SK-N-SH (cell line): ENCODE data around the gene SOX21.

Experiments
- EP300 ChIP-seq, 2 experiments: IDR thresholded peaks; 2 replicates each; pipeline versions ENCODE4 v1.4.0 to v1.6.1; 2012; ENCODE audit warnings: borderline replicate concordance in 1 of 2, low read depth in 1 of 2, low read length in 1 of 2
- EZH2phosphoT487 ChIP-seq: fragments of 200-600 bp; sonication (generic); IDR thresholded peaks from 2 replicates; pipeline ENCODE4 v1.6.1; 2017; ENCODE audit warnings: low read depth, mixed run types, mild to moderate bottlenecking, antibody characterized with exemption, moderate library complexity, borderline replicate concordance
- POLR2AphosphoS5 ChIP-seq: IDR thresholded peaks from 2 replicates; pipeline ENCODE4 v1.6.1; 2012; ENCODE audit warnings: low read depth, low read length
- RAD21 ChIP-seq: IDR thresholded peaks from 2 replicates; pipeline ENCODE4 v1.6.1; 2012; ENCODE audit warnings: mild to moderate bottlenecking, low read length
- RCOR1 ChIP-seq: fragments of 150-350 bp; IDR thresholded peaks from 2 replicates; pipeline ENCODE4 v1.6.1; 2017; ENCODE audit warnings: antibody characterized with exemption, low read length
- RFX5 ChIP-seq: IDR thresholded peaks from 2 replicates; pipeline ENCODE4 v1.6.1; 2012; ENCODE audit warnings: mild to moderate bottlenecking, improper control_type of control experiment, low read length
- SIN3A ChIP-seq: IDR thresholded peaks from 2 replicates; pipeline ENCODE4 v1.6.1; 2012; ENCODE audit warnings: low read depth, mild to moderate bottlenecking, low read length, moderate library complexity, borderline replicate concordance
- USF1 ChIP-seq: IDR thresholded peaks from 2 replicates; pipeline ENCODE4 v1.4.0; 2012; ENCODE audit warnings: low read depth, borderline replicate concordance
- TF ChIP-seq, protein P1 (sequence below): fragments of 200-600 bp; sonication (generic); IDR thresholded peaks from 2 replicates; pipeline ENCODE4 v1.6.1; 2017; ENCODE audit warnings: antibody characterized with exemption, mild to moderate bottlenecking, moderate library complexity
- TF ChIP-seq, protein P2 (sequence below): fragments of 150-350 bp; IDR thresholded peaks from 2 replicates; pipeline ENCODE4 v1.6.1; 2017; ENCODE audit warnings: antibody characterized with exemption, low read length, low read depth, borderline replicate concordance

- no peak for TF ChIP-seq EP300 (IDR thresholded peaks at IDR 0.05; ENCODE audit: borderline replicate concordance in 1 of 2, low read depth in 1 of 2, low read length in 1 of 2)
- TF ChIP-seq RAD21 = no peak
- TF ChIP-seq RFX5 = no peak
- no peak for TF ChIP-seq RCOR1
- TF ChIP-seq, protein P1, sequence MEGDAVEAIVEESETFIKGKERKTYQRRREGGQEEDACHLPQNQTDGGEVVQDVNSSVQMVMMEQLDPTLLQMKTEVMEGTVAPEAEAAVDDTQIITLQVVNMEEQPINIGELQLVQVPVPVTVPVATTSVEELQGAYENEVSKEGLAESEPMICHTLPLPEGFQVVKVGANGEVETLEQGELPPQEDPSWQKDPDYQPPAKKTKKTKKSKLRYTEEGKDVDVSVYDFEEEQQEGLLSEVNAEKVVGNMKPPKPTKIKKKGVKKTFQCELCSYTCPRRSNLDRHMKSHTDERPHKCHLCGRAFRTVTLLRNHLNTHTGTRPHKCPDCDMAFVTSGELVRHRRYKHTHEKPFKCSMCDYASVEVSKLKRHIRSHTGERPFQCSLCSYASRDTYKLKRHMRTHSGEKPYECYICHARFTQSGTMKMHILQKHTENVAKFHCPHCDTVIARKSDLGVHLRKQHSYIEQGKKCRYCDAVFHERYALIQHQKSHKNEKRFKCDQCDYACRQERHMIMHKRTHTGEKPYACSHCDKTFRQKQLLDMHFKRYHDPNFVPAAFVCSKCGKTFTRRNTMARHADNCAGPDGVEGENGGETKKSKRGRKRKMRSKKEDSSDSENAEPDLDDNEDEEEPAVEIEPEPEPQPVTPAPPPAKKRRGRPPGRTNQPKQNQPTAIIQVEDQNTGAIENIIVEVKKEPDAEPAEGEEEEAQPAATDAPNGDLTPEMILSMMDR = no peak
- no peak for TF ChIP-seq POLR2AphosphoS5
- TF ChIP-seq SIN3A = no peak
- no peak for TF ChIP-seq USF1
- TF ChIP-seq, protein P2, sequence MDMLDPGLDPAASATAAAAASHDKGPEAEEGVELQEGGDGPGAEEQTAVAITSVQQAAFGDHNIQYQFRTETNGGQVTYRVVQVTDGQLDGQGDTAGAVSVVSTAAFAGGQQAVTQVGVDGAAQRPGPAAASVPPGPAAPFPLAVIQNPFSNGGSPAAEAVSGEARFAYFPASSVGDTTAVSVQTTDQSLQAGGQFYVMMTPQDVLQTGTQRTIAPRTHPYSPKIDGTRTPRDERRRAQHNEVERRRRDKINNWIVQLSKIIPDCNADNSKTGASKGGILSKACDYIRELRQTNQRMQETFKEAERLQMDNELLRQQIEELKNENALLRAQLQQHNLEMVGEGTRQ = no peak
- TF ChIP-seq EZH2phosphoT487 = peak; percentile 90; the same call in 1 of the 2 replicates
Measured at GRCh38 chr13:94711561-94712286, 621 bp downstream of the SOX21 start.
